ENCODE data around the gene NR1H2.

NR1H2 gene

DNA sequence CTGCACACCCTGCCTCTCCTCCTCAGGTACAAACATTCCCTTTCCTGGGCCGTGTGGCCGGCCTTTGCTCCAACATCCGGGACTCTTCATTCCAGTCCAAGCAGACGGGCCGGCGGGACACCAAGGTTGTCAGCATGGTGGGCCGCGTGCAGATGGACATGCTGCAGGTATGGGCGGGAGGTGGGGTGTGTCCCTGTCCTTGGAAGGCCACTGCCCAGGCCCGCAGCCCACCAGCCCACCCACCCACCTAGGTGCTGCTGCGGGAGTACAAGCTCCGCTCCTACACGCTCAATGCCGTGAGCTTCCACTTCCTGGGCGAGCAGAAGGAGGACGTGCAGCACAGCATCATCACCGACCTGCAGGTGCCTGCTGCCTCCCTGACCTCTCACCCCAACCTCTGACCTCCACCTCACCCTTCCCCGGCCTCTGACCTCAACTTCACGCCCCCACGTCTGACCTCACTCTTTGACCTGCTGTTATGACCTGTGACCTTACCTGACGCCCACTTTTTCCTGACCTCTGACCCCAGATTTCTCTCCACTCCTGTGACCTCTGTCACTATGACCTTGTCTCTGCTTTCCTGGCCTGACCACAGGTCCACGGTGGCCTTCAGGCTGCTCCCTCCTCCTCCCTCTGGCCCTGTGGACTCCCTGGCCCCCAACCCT, 30.0 kb downstream of the NR1H2 start:
- no peak for DNase-seq

DNA sequence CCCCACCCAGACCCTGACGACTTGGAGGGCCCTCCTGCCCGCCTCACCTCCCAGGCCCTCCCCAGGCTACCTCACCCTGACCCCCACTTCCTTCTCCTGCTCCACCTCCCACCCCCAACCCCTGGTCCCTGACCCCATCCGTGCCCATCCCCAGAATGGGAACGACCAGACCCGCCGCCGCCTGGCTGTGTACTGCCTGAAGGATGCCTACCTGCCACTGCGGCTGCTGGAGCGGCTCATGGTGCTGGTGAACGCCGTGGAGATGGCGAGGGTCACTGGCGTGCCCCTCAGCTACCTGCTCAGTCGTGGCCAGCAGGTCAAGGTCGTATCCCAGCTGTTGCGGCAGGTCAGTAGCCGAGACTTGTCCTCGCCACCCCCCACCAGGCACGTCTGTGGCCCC, 30.6 kb downstream of the NR1H2 start:
- no peak for DNase-seq

DNA sequence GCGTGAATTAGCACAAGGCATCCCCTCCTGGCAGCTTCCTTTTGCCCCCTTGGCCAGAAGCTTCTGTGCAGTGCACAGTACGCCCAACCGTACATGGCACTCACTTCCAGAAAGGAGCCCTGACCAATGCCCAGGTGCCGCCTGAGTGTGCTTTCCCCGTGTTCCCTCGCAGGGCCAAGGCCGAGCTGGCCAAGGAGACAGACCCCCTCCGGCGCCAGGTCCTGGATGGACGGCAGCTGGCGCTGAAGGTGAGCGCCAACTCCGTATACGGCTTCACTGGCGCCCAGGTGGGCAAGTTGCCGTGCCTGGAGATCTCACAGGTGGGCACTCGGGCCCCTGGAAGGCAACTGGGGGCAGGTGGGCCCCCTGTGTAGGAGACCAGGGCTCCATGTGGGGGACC, 33.1 kb downstream of the NR1H2 start:
- no peak for DNase-seq

DNA sequence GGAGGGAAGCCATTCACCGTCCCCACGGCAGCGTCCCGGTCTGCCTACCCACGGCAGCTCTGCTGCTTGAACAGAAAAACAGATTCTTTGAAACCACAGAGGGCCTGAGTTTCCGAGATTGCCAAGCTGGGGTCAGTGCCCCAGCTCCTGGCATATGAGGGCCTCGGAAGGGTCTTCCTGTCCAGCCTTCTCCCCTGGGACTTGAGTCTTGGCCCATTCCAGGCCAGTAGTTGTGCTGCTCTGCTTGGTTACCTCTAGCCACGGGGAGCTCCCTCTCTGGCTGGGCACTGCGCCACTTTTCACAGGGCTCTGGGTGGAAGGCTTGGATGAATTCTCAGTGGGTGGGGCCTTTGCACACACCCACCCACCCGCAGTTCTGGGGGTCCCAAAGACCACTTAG, 33.9 kb downstream of the NR1H2 start:
- no peak for DNase-seq

DNA sequence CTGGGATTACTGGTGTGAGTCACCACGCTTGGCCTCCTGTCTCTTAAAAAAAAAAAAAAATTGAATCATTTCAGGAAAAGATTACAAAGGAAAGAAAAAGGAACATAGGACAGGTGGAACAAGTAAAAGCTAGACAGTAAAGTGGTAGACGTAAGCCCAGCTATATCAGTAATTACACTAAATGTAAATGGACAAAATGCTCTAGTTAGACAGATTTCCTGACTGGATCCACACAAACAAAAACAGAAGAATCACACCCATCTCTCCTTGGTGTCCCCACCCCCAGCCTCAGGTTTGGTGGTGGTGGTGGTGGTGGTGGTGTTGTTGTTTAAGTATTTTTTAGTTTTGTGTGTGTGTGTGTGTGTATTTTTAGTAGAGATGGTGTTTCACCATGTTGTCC, 36.2 kb downstream of the NR1H2 start:
- DNase-seq = no peak

DNA sequence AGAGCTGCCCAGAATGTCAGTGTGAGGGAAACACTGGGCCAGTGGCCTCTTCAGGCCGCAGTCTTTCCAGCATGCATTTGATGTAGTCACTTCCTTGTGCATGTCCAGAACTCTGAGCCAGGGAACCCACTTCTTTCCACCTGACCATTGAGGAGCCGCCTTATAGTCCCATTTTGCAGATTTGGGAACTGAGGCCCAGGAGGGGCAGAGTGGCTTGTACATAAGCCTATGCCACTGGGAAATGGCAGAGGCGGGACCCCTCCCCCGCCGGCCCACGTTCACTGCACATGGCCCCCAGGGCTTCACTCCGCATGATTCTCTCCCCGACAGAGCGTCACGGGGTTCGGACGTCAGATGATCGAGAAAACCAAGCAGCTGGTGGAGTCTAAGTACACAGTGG, 36.8 kb downstream of the NR1H2 start:
- no peak for DNase-seq

DNA sequence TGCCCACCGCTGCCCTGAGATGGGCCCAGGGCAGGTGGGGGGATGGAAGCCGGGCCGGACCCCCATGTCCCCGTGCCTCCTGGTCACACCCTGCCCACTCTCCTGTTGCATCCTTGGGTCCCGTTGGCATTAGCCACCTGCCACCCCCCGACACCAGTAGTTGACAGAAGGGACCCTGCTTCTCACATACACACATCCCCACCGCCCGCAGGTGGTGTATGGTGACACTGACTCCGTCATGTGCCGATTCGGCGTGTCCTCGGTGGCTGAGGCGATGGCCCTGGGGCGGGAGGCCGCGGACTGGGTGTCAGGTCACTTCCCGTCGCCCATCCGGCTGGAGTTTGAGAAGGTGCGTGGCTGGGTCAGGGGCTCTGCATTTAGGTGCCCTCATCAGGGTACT, 37.3 kb downstream of the NR1H2 start:
- no peak for DNase-seq

DNA sequence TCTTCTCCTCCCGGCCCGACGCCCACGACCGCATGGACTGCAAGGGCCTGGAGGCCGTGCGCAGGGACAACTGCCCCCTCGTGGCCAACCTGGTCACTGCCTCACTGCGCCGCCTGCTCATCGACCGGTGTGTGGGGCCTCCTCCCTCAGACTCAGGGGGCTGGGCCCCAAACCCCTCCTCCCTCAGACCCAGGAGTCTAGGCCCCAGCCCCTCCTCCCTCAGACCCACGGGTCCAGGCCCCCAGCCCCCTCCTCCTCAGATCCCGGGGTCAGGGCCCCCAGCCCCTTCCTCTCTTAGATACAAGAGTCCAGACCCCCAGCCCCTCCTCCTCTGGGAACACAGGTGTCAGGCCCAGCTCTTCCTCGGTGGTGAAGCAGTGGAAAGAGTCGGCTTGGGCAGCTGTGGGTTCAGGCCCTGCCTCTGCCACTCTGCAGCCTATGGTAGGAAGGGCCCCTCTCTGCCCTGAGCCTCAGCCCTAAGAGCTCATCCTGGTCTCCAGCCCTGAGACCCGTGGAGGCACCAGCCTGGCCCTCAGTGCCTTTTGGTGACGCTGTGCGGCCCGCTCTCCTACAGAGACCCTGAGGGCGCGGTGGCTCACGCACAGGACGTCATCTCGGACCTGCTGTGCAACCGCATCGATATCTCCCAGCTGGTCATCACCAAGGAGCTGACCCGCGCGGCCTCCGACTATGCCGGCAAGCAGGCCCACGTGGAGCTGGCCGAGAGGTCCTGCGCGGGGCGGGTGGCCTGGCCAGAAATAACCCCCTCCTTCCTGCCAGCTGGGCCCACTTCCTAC, 38.8 kb downstream of the NR1H2 start:
- peak in 1 of 2 donors; percentile 16 for DNase-seq

DNA sequence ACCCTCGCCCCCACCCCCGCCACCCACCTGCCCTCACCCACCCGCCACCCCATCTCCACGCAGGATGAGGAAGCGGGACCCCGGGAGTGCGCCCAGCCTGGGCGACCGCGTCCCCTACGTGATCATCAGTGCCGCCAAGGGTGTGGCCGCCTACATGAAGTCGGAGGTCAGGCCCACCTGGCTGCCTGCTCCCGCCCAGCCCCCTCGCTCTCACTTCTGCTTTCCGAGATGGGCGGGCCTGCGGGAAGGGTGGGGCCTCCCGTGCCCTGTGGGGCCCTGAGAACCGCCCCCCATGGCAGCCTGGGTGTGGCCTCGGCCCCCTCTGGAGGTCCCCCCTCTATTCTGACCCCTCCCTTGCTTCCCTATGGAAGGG, 39.4 kb downstream of the NR1H2 start:
- DNase-seq = peak; percentile 17 to 21

DNA sequence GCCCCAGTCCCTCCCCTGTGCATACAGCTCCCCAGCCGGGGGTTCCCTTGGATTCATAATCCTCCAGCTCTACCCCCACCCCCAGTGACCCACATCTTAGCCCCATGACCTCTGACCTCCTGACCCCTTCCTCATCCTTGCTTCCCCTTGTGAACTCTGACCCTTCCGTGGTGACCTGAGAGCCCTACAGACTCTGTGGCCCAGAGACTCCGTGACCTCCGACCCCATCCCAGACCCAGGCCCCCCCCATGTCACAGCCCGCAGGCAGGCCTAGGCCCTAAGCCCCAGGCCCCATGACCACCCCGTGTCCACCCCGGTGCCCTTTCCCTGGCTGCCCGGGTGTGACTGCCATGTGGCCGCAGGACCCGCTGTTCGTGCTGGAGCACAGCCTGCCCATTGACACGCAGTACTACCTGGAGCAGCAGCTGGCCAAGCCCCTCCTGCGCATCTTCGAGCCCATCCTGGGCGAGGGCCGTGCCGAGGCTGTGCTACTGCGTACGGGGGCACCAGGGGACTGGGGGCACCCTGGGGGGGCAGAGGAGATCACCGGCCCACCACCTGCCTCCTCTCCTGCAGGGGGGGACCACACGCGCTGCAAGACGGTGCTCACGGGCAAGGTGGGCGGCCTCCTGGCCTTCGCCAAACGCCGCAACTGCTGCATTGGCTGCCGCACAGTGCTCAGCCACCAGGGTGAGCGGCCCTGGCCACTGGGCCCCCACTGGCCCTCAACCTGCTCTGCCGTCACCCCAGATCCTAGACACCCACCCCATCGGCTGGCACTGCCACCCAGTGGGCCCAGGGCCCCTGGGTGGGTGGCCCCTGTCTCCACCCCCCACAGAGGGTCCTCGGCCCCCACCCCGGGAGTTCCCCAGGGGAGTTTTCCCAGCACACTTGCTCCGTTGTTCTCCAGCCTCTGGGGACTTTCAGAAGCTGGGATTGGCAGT, 40.0 kb downstream of the NR1H2 start:
- no peak for DNase-seq

DNA sequence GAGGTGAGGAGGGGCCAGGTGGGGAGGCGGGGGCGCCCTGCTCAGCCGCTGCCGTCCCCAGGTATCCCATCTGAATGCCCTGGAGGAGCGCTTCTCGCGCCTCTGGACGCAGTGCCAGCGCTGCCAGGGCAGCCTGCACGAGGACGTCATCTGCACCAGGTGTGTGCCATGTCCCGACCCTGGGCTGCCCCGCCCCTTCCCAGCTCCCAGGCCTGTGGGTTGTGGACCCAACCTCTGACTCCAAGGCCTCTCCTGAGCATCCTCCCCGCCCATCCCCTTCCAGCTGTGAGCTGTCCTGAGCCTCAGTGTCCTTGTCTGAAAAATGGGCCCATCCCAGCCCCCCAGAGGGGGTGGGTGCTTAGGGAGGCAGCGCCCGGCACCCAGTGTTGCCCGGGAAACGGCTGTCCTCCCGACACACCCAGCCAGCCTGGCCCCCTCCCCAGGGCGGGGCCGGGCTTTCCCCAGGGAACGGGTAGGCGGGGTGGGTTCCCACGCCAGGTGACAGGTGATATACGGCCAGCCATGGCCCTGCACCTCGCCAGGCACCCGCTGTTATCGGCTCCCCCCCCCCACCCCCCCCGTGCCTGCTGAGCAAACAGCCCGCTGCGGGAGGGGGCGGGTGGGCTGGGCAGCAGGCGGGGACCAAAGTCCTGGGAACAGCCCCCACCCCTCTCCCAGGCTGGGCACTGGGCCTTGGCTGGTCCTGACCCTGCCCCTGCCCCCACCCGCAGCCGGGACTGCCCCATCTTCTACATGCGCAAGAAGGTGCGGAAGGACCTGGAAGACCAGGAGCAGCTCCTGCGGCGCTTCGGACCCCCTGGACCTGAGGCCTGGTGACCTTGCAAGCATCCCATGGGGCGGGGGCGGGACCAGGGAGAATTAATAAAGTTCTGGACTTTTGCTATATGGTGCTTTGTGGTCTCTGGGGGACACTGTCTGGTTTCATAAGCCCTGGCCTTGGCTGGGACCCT, 41.1 kb downstream of the NR1H2 start:
- DNase-seq = no peak

DNA sequence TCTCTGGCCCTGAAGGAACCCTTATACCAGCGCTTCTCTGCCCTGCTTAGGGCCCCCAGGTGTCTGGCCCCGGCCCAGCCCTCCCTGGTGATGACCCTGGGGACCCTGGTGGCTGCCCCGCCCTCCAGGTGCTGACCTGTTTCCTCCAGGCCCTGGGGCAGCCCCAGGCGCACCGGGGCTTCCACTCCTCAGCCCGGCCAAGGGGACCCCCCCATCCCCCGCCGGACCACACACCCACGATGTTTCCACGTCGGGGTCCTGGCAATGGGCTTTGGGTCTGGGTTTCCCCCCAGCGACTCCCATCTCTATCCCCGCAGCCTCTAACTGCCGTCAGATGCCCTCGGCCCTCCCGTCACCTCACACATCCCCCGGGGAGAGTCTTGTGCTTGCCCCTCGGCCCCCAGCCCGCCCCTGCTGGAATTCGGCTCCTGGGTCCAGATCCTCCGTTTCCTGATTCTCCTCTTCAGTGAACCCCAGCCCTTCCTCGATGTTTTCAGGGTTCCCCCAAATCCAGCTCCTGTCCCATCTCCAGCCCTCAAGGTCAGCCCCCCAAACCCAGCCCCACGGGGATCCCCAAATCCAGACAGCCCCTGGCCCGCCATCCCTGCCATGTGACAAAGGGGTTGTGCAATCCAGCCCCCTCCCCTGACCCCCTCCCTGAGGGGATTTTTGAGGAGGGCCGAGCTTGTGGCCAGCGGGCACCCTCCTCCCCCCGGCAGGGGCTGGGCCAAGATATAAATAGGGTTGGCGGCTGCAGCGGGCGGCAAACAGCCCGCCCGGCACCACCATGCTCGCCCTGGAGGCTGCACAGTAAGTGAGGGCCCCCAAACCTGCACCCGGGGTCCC, 42.1 kb downstream of the NR1H2 start, which contains the start of gene SPIB:
TSS of gene SPIB (plus strand) at position 763 of the 846 bp plus-strand sequence. CDS start at position 788, 25 bp downstream.
- no peak for DNase-seq

DNA sequence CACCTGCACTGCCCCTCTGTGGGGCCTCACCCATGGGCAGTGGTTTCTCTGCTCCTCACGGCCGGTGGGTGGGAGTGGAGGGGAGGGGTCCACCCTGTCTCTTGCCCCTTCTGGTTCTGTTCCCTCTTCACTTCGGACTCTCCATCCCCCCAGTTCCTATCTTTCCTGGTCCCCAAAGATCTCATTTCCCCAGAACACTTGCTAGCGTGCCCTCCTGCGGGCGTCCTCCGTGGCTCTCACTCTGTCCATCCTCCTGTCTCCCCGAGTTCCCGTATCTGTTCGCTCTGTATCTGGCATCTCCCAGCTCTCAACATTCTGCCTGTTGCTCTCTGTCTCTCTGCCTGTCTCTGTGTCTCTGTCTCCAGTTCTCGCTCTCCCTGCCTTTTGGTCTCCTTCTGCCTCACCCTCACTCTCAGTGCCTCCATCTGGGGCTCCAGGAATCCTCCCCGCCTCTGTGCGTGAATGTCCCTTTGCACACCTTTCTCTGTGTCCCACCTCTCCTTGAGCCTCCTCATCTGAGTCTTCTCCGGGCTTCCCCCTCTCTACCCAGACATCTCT, 42.8 kb downstream of the NR1H2 start:
- no peak for DNase-seq

DNA sequence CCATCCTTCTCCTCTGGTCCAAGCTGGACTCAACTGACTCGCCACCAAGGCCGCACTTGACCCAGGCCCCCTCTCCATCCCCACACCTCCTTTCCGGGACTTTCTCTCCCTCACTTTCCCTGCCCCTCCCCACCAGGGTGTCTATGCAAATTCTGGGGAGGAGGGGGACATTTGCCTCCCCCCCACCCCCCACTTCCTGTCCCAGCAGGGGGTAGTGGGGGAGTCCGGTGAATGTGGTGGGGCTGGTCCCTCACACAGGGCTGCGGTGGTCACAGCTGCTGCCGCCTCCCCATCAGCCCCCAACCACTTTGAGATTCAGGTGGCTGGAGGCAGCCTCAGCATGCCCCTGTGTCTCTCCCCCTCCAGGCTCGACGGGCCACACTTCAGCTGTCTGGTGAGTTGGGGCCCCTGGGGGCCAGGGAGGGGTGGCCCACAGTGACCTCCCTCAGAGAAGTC, 43.4 kb downstream of the NR1H2 start:
- DNase-seq = no peak

DNA sequence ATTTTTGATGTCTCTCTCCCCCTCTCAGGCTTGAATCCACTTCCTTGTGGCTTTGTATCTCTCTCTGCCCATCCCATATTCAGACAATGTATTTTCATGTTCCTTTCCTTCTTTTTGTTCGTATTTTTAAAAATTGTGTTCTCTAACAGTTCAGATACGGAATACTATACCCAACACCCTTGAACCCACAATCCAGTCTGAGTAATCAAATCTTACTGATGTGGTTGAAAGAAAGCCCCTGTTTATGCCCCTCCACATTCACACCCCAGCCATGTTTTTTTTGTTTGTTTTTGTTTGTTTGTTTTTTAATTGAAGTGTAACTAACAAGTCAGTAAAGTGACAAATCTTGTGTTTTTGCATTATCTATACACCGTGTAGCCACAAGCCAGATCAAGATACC, 43.9 kb downstream of the NR1H2 start:
- DNase-seq = no peak

DNA sequence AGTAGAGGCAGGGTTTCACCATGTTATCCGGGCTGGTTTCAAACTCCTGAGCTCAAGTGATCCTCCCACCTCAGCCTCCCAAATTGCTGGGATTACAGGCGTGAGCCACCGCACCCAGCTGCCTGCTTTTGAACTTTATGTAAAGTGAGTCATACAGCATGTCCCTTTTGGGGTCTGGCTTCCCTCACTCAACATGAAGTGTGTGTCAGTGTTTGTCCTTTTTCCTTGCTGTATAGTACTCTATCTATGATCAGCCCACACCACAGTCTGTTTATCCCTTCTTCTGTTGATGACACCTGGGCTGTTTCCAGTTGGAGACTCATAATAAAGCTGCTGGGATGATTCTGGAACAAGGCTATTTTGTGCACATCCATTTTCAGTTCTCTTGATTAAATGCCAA, 44.6 kb downstream of the NR1H2 start:
- no peak for DNase-seq

DNA sequence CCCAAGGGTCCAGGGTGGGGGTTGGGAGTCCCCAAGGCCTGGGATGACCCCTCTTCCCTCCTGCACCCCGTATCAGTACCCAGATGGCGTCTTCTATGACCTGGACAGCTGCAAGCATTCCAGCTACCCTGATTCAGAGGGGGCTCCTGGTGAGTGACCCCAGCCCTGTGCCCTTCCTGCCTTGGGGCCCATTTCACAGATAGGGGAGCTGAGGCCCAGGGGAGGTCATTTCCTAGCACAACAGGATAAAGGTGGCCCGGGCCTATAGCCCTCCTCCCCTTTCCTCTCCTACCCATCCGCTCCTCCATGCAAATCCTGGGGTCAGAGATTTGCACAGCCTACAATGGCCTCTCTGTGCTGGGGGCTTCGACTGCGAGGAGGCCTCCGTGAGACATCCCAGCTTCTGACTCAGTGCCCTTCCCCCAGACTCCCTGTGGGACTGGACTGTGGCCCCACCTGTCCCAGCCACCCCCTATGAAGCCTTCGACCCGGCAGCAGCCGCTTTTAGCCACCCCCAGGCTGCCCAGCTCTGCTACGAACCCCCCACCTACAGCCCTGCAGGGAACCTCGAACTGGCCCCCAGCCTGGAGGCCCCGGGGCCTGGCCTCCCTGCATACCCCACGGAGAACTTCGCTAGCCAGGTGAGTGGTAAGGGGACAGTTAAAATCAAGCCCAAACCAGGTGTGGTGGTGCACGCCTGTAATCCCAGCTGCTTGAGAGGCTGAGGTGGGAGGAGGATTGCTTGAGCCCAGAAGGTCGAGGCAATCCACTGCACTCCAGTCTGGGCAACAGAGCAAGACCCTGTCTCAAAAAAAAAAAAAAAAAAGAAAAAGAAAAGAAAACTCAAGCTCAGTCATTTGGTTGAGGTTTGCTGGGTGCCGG, 46.4 kb downstream of the NR1H2 start:
- no peak for DNase-seq

DNA sequence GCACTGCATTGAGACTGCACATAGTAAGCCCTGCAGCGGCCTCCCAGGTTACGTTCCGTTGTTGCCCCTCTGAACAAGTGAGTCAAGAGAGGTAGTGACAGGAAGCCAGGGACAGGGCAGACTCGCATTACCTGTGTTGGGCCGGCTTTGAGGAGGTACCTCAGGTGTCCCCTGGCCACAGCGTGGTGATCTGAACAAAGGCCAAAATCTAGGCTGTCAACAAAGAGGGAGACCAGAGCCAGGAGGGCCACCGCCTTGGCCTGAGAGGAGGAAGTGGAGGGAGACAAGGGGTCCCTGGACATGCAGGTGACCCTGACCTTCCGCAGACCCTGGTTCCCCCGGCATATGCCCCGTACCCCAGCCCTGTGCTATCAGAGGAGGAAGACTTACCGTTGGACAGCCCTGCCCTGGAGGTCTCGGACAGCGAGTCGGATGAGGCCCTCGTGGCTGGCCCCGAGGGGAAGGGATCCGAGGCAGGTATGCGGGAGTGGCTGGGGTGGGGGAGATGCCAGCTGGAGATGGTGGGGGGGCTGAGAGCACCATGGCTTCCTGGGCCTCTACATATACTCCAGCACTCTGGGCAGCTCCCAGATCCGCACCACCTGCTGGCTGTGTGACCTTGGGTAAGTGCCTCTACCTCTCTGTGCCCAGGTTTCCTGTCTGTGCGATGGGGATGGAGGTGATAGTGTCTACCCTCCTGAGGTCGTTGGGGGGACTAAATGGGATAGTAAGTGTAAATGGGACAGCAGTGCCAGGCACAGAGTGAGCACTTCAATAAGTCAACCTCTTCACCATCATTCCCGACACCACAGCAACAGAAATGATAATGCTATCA, 47.2 kb downstream of the NR1H2 start:
- no peak for DNase-seq

DNA sequence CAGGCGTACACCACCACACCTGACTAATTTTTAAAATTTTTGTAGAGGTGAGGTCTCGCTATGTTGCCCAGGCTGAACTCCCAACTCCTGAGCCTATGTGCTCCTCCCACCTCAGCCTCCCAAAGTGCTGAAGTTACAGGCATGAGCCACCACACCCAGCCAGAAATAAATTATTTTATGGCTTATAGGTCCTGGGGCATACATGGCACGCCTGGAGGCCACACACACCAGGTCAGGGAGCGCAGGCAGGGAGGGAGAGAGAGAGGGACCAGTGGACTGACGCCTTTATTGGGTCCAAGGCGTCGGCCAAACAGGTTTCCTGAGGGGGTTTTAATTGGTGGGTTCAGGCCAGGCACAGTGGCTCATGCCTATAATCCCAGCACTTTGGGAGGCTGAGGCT, 49.3 kb downstream of the NR1H2 start:
- no peak for DNase-seq
